ENCODE results near the gene ELL. TPM values are rescaled to one million over a fixed set of nuclear protein-coding genes. Genes with fewer than 3 reads are reported as not detected.

Gene ELL
- total RNA-seq, 1 experiment from 2014 or later, result 14.6 TPM

GRCh38 chr19:18446811-18447359 is 75.0 kb downstream of the ELL start:
- no peak overlapping the region for H2AFZ ChIP-seq

GRCh38 chr19:18446145-18446810 is 75.6 kb downstream of the ELL start:
- CTCF ChIA-PET, result interaction anchor here (0.5 kb wide), 1 partner anchor 36 kb away, joined by 3 read pairs; no protein-coding TSS in a partner anchor
- peaks cover 23% of the 10 kb centered on the region for H4K20me1 ChIP-seq (ENCODE audit: insufficient read depth)

More at GRCh38 chr19:18446811-18447359, 75.0 kb downstream of the ELL start:
- Histone ChIP-seq H3K79me2 (ENCODE audit: low read depth) (no peaks in the 10 kb centered on the region), H3K4me1 (replicated peaks; ENCODE audit: insufficient read depth) (peaks cover 30% of the 10 kb centered on the region), H3K4me2 (peak overlapping the region; percentile 35), H3F3A (ENCODE audit: insufficient read depth, low read depth) (peaks cover 25% of the 10 kb centered on the region), H4K20me1 (ENCODE audit: insufficient read depth) (peaks cover 29% of the 10 kb centered on the region), H3K4me3 (no peak overlapping the region), H3K27me3 (ENCODE audit: insufficient read depth, low read depth) (no peaks in the 10 kb centered on the region), H3K27ac (no peak overlapping the region), H3K9me3 (ENCODE audit: insufficient read depth, low read depth) (no peaks in the 10 kb centered on the region), H3K36me3 (ENCODE audit: low read depth) (peaks cover 7% of the 10 kb centered on the region; the same call in 1 of the 2 replicates), H3K9me2 (ENCODE audit: insufficient read depth) (no peaks in the 10 kb centered on the region)
- peak; percentile 50 to 82 for DNase-seq
- no TSS peak for BruUV-seq (replicated peaks)
- intact Hi-C loops (cut with micrococcal nuclease; ENCODE audit: unreplicated experiment), result no loop called here
- ChIA-PET CTCF (interaction anchor here (0.5 kb wide), 1 partner anchor 35 kb away, joined by 3 read pairs; no protein-coding TSS in a partner anchor), POLR2A (ENCODE audit: unreplicated experiment) (interaction anchor here (0.6 kb wide), 1 partner anchor 13 kb away, joined by 4 read pairs; no protein-coding TSS in a partner anchor)
- TF ChIP-seq EZH2 (IDR thresholded peaks at IDR 0.05; ENCODE audit: low read depth) (no peak), CTCF (conservative IDR thresholded peaks at IDR 0.05) (no peak; the same call in 1 of the 2 replicates)

More at GRCh38 chr19:18446145-18446810, 75.6 kb downstream of the ELL start:
- H3K9me3 ChIP-seq (ENCODE audit: insufficient read depth, low read depth), result no peaks in the 10 kb centered on the region
- no peaks in the 10 kb centered on the region for H3K27me3 ChIP-seq (ENCODE audit: insufficient read depth, low read depth)
- peaks cover 30% of the 10 kb centered on the region for H3K4me1 ChIP-seq (replicated peaks; ENCODE audit: insufficient read depth)
- DNase-seq, result no peak
- POLR2A ChIA-PET (ENCODE audit: unreplicated experiment), result no interaction called here
- H3F3A ChIP-seq (ENCODE audit: insufficient read depth, low read depth), result peaks cover 31% of the 10 kb centered on the region
- no peaks in the 10 kb centered on the region for H3K79me2 ChIP-seq (ENCODE audit: low read depth)
- no peaks in the 10 kb centered on the region for H3K9me2 ChIP-seq (ENCODE audit: insufficient read depth)
- no peak overlapping the region for H2AFZ ChIP-seq
- H3K36me3 ChIP-seq (ENCODE audit: low read depth), result peaks cover 7% of the 10 kb centered on the region; the same call in 1 of the 2 replicates
- no TSS peak for BruUV-seq (replicated peaks)
- H3K27ac ChIP-seq, result no peak overlapping the region
- H3K4me3 ChIP-seq, result no peak overlapping the region
- H3K4me2 ChIP-seq, result peak overlapping the region; percentile 35
- no peak for TF ChIP-seq EZH2 (IDR thresholded peaks at IDR 0.05; ENCODE audit: low read depth)
- TF ChIP-seq CTCF (conservative IDR thresholded peaks at IDR 0.05), result no peak
- intact Hi-C loops (cut with micrococcal nuclease; ENCODE audit: unreplicated experiment), result no loop called here
